ENCODE results near the gene AHRR.

DNA sequence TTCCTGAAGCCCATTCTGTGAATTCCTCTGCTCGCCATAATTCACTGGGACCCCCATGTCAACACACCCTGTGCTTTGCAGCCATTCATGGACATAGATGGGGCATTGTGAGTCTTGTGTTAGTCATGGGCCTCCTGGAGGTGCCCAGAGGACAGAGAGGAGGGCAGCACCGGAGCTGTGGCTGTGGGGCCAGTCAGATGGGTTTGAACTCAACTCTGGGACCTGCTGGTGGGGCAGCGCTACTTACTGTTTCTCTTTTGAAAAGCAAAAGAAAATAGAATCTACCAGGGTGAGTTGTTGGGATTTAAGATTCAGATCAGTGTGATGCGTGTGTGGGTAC is 110.2 kb downstream of the AHRR start:
- TF ChIP-seq EZH2phosphoT487 (IDR thresholded peaks at IDR 0.05; ENCODE audit: borderline replicate concordance, low read depth, low read length), result no peak
- TF ChIP-seq, protein P1, sequence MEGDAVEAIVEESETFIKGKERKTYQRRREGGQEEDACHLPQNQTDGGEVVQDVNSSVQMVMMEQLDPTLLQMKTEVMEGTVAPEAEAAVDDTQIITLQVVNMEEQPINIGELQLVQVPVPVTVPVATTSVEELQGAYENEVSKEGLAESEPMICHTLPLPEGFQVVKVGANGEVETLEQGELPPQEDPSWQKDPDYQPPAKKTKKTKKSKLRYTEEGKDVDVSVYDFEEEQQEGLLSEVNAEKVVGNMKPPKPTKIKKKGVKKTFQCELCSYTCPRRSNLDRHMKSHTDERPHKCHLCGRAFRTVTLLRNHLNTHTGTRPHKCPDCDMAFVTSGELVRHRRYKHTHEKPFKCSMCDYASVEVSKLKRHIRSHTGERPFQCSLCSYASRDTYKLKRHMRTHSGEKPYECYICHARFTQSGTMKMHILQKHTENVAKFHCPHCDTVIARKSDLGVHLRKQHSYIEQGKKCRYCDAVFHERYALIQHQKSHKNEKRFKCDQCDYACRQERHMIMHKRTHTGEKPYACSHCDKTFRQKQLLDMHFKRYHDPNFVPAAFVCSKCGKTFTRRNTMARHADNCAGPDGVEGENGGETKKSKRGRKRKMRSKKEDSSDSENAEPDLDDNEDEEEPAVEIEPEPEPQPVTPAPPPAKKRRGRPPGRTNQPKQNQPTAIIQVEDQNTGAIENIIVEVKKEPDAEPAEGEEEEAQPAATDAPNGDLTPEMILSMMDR (conservative IDR thresholded peaks at IDR 0.05; ENCODE audit: low read length), result no peak

All from OCI-LY7 (cell line).